Measurements from ENCODE around the gene PTPN21. TPM values are rescaled to one million over a fixed set of nuclear protein-coding genes. Genes with fewer than 3 reads are reported as not detected.

The PTPN21 gene
- total and polyA plus RNA-seq, 2 experiments from 2014 or later, result 12.0 to 16.7 TPM

- H3K4me1 ChIP-seq (ENCODE audit: low read depth), result no peaks in the 10 kb centered on the region
- no peaks in the 10 kb centered on the region for H3K9me3 ChIP-seq (ENCODE audit: low read depth)
- no peak overlapping the region for H3K27ac ChIP-seq
- no peaks in the 10 kb centered on the region for H3K27me3 ChIP-seq
- H3K4me3 ChIP-seq, result no peak overlapping the region
- DNase-seq (ENCODE audit: low read depth in 1 of 2, low spot score in 1 of 2), result peak in 1 of 2 donors; percentile 40
- TF ChIP-seq CTCF (IDR thresholded peaks at IDR 0.05; ENCODE audit: low read depth, low read length), result no peak
- peaks cover 2% of the 10 kb centered on the region for H3K36me3 ChIP-seq
These were observed 36.0 kb downstream of the PTPN21 start for GRCh38 chr14:88518592-88519512.

GRCh38 chr14:88516861-88517357 lies 37.9 kb downstream of the PTPN21 start:
- no peak for DNase-seq (ENCODE audit: low read depth in 1 of 2, low spot score in 1 of 2)
- H3K4me3 ChIP-seq, result no peak overlapping the region
- peaks cover 2% of the 10 kb centered on the region for H3K36me3 ChIP-seq
- H3K27me3 ChIP-seq, result no peaks in the 10 kb centered on the region
- no peak for TF ChIP-seq CTCF (IDR thresholded peaks at IDR 0.05; ENCODE audit: low read depth, low read length)
- H3K27ac ChIP-seq, result peak overlapping the region; percentile 38
- H3K9me3 ChIP-seq (ENCODE audit: low read depth), result no peaks in the 10 kb centered on the region
- no peaks in the 10 kb centered on the region for H3K4me1 ChIP-seq (ENCODE audit: low read depth)

- Histone ChIP-seq H3K9me3 (ENCODE audit: low read depth) (no peaks in the 10 kb centered on the region), H3K36me3 (peaks cover 2% of the 10 kb centered on the region), H3K27ac (no peak overlapping the region), H3K27me3 (no peaks in the 10 kb centered on the region), H3K4me3 (no peak overlapping the region), H3K4me1 (ENCODE audit: low read depth) (no peaks in the 10 kb centered on the region)
- TF ChIP-seq CTCF (IDR thresholded peaks at IDR 0.05; ENCODE audit: low read depth, low read length), result no peak
- no peak for DNase-seq (ENCODE audit: low read depth in 1 of 2, low spot score in 1 of 2)
These were observed 39.1 kb downstream of the PTPN21 start for GRCh38 chr14:88515499-88516221.

GRCh38 chr14:88507208-88507607 lies 47.6 kb downstream of the PTPN21 start:
- no peak for TF ChIP-seq CTCF (IDR thresholded peaks at IDR 0.05; ENCODE audit: low read depth, low read length)
- H3K4me1 ChIP-seq (ENCODE audit: low read depth), result peaks cover 16% of the 10 kb centered on the region
- no peak for DNase-seq (ENCODE audit: low read depth in 1 of 2, low spot score in 1 of 2)
- H3K9me3 ChIP-seq (ENCODE audit: low read depth), result no peaks in the 10 kb centered on the region
- no peaks in the 10 kb centered on the region for H3K27me3 ChIP-seq
- H3K4me3 ChIP-seq, result no peak overlapping the region
- no peak overlapping the region for H3K27ac ChIP-seq
- no peaks in the 10 kb centered on the region for H3K36me3 ChIP-seq

DNA sequence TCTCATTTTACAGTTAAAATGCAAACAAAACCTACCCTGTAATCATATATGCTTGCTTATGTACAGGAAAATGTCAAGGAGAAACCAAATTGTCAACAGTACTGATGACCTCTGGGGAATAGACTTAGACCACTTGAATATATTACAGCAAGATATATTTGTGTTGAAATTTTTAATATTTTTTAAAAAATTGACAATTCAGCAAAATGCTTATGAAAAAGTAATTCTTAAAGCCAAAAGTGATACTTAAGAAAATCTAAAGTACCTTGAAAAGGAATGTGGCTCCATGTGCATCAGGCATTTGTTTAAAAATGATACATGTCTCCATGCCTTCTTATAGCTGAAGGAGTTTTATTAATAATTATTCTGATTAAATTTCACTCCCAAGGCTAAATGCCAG lies 49.2 kb downstream of the PTPN21 start:
- H3K36me3 ChIP-seq, result peaks cover 7% of the 10 kb centered on the region
- TF ChIP-seq CTCF (IDR thresholded peaks at IDR 0.05; ENCODE audit: low read depth, low read length), result no peak
- no peak overlapping the region for H3K27ac ChIP-seq
- no peak for DNase-seq (ENCODE audit: low read depth in 1 of 2, low spot score in 1 of 2)
- no peak overlapping the region for H3K4me3 ChIP-seq
- no peaks in the 10 kb centered on the region for H3K9me3 ChIP-seq (ENCODE audit: low read depth)
- peaks cover 16% of the 10 kb centered on the region for H3K4me1 ChIP-seq (ENCODE audit: low read depth)
- H3K27me3 ChIP-seq, result no peaks in the 10 kb centered on the region

All from cardiac muscle cell (in vitro differentiated cells and primary cell).